GM18499 (cell line): ENCODE data around the gene SEPHS1.
"Not testable (repeated sequence)": the region's sequence is repeated elsewhere in the genome, so short reads cannot be mapped to it uniquely, and the experiment has no call there.

Experiments
- ATAC-seq: cut with Tn5 transposase; IDR thresholded peaks from one replicate; pipeline ENCODE4 v1.9.1; 2021; ENCODE audit warnings: moderate number of reproducible peaks; ENCODE audit not compliant: insufficient read depth, unreplicated experiment

SEPHS1 gene, protein sequence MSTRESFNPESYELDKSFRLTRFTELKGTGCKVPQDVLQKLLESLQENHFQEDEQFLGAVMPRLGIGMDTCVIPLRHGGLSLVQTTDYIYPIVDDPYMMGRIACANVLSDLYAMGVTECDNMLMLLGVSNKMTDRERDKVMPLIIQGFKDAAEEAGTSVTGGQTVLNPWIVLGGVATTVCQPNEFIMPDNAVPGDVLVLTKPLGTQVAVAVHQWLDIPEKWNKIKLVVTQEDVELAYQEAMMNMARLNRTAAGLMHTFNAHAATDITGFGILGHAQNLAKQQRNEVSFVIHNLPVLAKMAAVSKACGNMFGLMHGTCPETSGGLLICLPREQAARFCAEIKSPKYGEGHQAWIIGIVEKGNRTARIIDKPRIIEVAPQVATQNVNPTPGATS

DNA sequence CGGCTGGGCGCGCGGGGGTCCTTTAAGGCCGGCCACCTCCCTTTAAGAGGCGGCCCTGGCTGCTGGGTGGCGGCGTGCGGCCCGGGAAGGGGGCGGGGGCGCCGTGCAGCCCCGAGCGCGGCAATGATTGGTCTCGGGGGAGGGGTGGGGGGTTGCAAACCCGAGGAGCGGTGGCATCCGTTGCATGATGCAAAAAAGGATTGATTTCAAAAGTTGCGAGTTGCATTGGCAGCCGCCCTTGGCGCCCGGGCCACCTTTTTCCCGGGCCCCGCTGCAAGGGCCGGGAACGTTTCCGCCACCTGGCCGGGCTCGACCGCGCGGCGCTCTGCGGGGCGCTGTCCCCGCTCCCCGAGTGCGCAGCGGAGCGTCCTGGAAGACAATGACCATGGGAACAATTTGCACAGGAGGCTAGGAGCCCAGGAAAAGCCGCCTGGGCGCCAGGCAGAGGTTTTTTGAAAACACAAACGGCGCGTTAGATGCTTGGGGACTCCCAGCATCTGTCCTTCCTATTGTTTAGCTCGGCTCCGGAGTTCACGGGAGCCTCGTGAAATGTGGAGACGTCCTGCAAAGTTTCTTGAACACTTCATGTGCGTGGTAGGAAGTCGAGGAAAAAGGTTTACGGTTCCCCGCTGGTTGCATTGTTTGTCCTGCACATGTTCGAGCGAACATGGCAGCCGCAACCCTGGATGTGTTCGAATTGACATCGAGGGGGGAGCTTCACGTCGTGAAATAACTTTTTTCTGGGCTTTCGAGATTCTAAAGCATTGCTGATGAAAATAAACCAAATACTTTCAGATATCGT lies at the start of gene SEPHS1:
Gene SEPHS1, minus strand, starts transcription at position 78 of the 802 bp plus-strand sequence. CDS start 3,343 bp downstream, outside the sequence.
- no peak for ATAC-seq

DNA sequence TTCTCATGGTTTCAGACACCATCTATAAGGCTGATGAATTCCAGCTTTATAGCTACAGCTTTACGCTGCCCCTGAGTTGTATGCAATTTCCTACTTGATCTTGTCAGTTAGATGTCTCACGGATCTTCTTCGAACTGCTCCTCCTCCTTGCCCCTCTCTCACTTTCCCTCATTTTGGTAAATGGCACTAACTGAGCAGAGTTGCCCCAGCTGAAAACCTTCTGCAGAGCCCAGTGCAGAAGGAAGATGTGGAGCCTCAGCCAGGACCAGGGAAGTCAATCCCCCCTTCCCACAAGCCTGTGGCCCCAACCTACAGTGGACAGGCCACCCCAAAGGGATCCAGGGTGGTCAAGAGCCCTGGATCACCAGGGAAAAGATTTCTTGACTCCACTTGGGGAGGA lies 49.0 kb upstream of the SEPHS1 start:
- no peak for ATAC-seq

DNA sequence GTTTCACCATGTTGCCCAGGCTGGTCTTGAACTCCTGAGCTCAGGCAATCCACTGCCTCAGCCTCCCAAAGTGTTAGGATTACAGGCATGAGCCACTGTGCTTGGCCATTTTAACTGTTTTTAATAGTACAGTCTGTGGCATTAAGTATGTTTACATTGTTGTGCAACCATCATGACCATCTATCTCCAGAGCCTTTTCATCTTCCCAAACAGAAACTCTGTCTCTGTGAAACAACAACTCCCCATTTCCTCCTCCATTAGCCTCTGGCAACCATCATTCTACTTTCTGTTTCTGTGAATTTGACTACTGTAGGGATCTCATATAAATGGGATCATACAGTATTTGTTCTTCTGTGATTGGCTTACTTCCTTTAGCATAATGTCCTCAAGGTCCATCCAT lies 48.3 kb upstream of the SEPHS1 start:
- no peak for ATAC-seq

DNA sequence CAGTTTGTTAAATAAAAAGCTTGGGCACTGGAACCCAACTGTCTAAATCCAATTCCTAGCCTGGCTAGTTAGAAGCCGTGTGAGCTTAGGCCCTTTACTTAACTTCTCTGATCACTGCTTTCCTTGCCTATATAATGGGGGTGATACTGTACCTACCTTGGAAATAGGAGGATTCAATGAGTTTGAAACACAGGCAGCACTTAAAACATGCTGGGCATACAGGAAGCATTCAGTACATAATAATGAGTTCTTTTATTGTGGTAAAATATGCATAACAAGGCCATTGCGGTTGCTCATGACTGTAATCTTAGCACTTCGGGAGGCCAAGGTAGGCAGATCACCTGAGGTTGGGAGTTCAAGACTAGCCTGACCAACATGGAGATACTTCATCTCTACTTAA lies 47.4 kb upstream of the SEPHS1 start:
- ATAC-seq, result no peak

DNA sequence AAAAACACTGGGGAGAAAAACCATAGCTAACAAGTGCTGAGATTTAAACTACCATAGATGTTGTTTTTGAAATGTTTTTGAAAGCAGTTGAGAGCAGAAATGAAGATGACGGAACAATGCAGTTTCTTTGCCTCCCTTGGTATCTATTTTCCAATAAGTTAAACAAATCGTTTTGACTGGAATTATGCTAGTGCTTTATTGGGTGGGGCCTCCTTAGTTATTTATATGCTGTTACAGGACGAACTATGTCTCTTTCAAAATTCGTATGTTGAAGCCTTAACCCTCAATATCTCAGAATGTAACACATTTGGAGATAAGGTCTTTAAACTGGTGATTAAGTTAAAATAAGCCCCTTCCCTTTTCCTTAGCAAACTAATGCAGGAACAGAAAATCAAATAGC lies 45.5 kb upstream of the SEPHS1 start:
- no peak for ATAC-seq

DNA sequence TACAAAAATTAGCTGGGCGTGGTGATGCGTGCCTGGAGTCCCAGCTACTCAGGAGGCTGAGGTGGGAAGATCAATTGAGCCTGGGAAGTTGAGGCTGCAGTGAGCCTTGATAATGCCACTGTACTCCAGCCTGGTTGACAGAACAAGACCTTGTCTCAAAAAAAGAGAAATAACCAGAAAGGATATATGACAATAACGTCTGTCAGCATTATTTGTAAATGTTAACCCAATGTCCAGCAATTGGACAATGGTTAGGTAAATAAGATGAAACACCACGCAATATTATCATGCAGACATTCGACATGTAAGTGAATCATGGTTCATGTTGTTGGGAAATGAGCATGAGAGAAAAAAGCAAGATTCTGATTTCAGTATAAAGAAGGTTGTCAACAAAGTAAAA lies 44.6 kb upstream of the SEPHS1 start:
- no peak for ATAC-seq

DNA sequence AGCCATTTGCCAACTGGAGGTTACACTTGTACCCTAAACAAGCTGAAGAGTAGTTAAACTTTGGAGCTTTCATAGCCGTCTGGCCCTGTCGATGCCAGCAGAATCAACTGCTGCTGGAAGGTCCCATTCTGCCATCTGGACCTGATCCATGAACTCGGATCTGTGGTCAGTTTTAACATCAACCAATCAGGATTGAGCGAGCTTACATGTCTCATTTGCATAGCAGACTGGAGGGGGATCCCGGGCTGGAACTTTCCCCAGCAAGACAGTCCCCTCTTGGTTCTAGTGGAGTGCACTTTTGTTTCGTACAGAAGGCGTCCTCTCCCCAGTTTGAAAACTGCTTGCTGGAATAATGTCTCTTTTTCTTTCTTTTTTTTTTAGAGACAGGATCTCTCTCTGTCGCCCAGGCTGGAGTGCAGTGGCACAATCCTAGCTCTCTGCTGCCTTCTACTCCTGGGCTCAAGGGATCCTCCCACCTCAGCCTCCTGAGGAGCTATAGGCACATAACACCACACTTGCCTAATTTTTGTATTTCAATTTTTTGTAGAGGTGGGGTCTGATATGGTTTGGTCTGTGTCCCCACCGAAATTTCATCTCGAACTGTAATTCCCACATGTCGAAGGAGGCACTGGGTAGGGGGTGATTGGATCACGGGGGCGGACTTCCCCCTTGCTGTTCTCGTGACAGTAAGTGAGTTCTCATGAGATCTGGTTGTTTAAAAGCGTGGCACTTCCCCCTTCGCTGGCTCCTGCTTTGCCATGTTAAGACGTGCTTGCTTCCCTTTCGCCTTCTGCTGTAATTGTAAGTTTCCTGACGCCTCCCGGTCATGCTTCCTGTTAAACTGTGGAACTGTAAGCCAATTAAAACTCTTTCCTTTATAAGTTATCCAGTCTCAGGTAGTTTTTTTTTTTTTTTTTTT lies 42.8 kb upstream of the SEPHS1 start:
- no peak for ATAC-seq

DNA sequence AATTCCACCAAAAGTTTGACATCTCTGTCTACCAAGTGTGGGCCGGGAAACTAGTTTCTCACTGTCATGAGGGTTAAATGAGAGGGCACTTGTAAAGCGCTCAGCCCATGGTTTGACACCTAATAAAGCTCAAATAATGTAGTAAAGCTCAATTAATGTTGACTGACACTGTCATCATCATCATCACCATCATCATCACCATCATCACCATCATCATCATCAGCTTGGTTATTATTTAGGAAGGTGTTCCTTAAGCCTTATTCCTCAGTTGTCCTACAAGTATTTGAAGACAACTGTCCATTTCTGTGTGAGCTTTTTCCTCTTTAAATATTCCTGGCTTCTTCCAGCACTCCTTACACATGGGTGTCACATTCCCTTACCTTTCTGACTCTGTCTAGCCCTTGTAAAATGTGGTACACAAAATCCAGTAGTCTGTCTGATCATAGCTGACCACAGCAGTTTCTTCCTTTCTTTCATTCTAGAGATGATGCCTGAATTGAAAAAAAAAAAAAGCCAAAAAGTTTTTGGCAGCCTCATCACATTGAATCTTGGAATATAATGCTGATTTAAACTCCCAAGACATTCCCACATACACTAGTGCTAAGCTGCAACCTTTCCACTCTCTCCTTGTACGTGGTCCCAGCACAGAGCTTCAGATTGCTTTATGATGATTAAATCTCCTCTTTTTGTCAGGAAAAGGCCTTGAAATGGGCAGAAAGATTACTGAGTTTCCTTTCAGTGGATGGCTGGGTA lies 40.6 kb upstream of the SEPHS1 start:
- no peak for ATAC-seq

DNA sequence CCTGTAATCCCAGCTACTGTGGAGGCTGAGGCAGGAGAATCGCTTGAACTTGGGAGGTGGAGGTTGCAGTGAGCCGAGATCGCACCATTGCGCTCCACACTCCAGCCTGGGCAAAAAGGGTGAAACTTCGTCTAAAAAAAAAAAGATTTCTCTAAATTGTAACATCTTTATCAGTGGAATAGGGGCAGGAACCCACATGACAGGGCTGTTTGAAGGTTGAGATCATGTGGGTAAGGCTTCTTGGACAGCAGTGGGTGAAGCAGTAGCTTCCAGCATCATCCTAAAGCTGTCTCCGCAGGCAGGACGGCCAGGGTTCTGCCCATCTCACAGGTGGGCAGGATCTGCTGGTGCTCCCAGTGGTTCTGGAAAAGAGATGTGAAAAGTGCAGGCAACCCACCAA lies 37.9 kb upstream of the SEPHS1 start:
- no peak for ATAC-seq

DNA sequence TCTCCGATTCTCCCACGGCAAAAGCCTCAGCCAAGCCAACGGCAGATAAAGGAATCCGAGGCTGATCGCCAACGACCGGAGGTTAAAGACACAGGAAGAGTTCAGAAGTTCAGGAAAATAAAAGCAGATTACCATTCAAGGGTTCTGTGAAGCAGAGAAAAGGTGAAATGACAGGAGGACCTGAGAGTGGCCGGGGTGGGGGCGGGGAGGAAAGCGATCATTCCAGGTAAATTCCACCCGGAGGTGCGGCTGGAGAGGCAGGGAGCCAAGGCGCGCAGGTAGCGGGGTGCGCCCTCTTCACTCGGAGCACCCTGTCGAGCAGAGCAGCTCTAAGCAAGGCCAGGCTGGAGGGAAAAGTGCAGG lies 35.3 kb upstream of the SEPHS1 start:
- no peak for ATAC-seq

DNA sequence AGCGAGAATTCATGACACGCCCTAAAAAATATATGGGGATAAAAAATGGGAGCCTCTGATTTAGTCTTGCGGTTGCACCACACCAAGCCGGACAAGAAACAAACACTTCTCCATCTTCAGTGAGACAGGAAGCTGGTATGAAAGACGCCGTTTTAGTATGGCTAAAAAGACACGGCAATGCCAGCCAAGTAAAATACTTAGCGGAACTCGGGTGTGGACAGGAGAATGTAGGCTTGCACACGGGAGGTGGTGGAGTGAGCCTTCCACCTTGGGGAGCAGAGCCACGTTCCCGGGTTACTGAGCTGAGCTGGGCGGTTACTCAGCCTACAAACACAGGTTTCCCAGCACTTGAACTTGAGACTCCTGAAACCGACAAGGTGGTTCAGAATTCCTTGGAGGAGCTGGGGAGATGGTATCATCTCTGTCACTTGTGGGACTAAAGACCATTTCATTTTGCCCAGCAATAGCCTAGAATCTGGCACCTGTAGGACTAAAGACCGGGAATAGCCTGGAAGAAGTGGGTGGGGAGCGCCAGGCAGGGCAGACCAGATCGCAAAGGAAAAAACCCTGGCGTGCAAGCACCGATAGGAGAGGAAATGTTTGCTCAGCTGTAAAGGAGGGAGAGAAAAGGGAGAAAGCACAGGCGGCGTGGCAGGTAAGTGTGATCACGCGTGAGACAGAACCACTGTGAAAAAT lies 34.8 kb upstream of the SEPHS1 start:
- no peak for ATAC-seq

DNA sequence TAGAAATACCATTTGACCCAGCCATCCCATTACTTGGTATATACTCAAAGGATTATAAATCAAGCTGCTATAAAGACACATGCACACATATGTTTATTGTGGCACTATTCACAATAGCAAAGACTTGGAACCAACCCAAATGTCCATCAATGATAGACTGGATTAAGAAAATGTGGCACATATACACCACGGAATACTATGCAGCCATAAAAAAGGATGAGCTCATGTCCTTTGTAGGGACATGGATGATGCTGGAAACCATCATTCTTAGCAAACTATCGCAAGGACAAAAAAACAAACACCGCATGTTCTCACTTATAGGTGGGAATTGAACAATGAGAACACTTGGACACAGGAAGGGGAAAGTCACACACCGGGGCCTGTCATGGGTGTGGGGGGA lies 31.0 kb upstream of the SEPHS1 start:
- ATAC-seq, result not testable (repeated sequence)

DNA sequence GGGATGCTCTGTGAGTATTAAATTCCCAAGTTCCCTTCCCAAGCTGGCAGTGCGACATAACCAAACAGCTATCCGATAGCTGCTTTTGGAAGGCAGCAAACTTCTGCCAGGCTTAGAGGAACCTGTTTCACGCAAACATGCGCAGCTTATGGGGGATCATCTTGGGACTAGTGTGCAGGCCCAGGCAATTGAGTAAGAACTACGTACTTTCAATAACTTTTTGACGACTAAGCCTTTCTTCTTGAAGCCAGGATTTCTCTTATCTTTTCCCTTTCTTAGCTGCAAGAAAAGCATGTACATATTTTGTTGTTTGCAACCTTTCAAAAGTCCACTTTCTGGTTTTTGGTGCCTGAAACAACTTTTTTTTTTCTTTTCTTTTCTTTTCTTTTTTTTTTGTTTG lies 28.7 kb upstream of the SEPHS1 start:
- no peak for ATAC-seq

DNA sequence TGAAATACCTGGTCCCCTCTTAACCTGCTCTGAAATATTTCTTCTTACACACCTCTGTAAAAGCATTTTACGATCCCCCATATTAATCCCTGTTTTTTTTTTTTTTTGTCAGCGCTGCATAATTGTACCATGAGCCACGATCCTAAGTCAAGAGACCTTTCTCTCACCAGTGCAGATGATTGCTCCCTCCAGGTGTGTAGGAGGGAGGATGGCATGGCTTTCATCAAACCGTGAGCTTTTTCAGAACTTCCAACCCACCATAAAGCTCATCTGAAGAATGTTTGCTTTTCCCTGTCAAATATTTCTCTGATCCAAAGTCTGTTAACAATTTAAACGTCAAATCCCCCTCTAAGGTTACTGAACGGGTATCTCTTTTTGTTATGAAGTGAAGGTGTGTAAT lies 28.2 kb upstream of the SEPHS1 start:
- no peak for ATAC-seq

DNA sequence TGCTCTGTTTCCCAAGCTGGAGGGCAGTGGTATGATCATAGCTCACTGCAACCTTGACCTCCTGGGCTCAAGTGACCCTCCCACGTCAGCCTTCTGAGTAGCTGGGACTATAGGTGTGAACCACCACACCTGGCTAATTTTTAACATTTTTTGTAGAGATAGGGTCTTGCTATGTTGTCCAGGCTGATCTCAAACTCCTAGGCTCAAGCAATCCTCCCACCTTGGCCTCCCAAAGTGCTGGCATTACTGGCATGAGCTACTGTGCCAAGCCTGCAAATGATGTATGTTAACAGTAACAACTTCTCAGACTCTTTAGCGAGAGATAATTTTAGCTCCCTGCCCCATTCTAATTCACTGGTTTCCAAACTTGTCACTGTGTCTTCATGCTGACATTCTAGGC lies 27.7 kb upstream of the SEPHS1 start:
- no peak for ATAC-seq

DNA sequence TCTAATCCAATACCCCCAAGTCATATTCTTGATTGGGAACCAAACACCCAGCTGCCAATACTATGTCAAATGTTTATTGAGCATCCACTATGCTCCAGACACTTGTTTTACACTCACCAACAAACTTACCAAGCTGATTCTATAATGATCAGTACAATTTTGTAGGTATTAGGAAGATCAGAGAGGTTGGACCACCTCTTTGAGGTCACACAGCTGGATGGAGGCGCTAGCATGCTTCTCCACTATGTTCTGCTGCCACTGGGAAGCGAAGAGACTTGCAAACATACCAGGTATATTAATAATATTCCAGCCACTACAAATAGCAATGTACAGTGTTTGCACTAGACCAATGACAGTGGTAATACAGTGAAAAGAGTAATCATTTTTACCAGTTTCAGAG lies 25.6 kb upstream of the SEPHS1 start:
- ATAC-seq, result no peak

DNA sequence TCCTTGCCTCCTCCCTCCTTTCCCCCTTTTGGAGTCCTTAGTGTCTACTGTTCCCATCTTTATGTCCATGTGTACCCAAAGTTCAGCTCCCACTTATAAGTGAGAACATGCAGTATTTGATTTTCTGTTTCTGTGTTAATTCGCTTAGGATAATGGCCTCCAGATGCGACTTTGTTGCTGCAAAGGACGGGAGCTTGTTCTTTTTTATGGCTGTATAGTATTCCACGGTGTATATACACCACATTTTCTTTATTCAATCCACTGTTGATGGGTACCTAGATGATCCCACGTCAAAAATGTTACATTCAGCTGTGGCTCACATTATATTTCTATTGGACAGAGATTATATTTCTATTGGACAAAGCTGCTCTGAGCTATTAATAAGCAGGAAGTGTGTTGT lies 24.4 kb upstream of the SEPHS1 start:
- ATAC-seq, result no peak

DNA sequence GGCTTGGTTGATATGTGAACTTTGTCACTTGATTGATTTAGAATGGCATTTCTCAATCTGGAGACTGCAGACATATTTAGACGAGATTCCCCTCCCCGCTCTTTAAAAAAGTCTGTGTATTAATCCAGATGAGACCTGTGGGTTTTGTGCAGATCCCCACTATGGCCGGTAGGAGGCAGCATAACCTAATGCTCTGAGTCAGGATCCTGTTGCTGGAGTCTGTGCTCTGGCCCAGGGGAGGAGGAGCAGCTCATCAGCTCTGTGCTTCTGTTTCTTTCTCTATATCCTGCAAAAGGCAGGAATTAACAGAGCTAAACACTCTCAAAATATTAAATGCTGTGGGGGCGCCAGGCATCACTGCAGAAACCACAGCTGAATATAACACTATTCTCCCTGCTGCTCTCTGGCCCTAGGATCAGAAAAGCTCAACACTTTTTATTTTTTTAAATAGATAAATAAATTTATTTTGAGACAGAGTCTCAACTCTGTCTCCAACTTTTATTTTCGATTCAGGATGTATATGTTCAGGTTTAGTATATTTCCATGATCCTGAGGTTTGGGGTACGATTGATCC lies 23.9 kb upstream of the SEPHS1 start:
- no peak for ATAC-seq

DNA sequence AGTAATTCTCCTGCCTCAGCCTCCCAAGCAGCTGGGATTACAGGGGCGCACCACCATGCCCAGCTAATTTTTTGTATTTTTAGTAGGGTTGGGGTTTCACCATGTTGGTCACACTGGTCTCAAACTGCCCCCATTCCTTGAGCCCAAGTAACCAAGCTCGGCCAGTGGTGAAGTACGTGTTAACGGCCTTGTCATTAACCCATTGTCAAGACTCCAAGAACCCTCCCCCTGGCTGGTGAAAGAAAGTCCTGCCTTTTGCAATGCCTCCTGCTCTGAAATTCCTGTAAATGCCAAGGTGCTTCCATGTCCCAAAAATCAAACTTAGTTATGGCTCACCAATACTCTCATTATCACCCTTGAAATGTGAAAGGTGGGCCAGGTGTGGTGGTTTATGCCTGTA lies 18.8 kb upstream of the SEPHS1 start:
- ATAC-seq, result no peak
